B cell (primary cell): ENCODE data around the gene KATNB1. TPM values are rescaled to one million over a fixed set of nuclear protein-coding genes. Genes with fewer than 3 reads are reported as not detected.
"Not testable (repeated sequence)": the region's sequence is repeated elsewhere in the genome, so short reads cannot be mapped to it uniquely, and the experiment has no call there.

Source experiments
- ATAC-seq: fragments of 200-7000 bp; cut with Tn5 transposase; one replicate; pipeline ENCODE4 v1.10.0; 2021; ENCODE audit warnings: low read depth, mild to moderate bottlenecking, moderate number of reproducible peaks, moderate library complexity
- CTCF ChIA-PET: fragments of 350-600 bp; sonication (Branson Sonifier 250); formaldehyde crosslinking; loops from one replicate; lab custom pipeline; 2021; ENCODE audit warnings: antibody characterized with exemption, inconsistent platforms; lab: Charles Lee
- POLR2A ChIA-PET: fragments of 350-600 bp; sonication (Branson Sonifier 250); formaldehyde crosslinking; loops from one replicate; lab custom pipeline; 2021; ENCODE audit warnings: antibody characterized with exemption; lab: Charles Lee
- DNase-seq: peaks from one replicate; pipeline ENCODE4 v3.0.0; 2013
- H2AFZ ChIP-seq: 2 replicates; pipeline ENCODE4 v1.6.1; 2012; ENCODE audit warnings: mild to moderate bottlenecking, low read depth, low read length; ENCODE audit not compliant: insufficient read depth, poor library complexity, severe bottlenecking
- H3K27ac ChIP-seq, 2 donors: 1 replicate in 1 of 2; 2 replicates in 1 of 2; pipeline ENCODE4 v1.5.1; 2012 to 2013; ENCODE audit warnings: low read length in 2 of 2, mild to moderate bottlenecking in 2 of 2, moderate library complexity in 1 of 2
- H3K27me3 ChIP-seq, 4 experiments: fragments of 200-600 bp in 1 of 4; sonication (generic) in 1 of 4; replicated peaks in 1 of 4; 1 replicate in 2 of 4; 2 replicates in 2 of 4; pipeline versions ENCODE4 v1.6.1 to v1.7.0; 2013 to 2016; ENCODE audit warnings: low read length in 3 of 4, mild to moderate bottlenecking in 2 of 4, mixed read lengths in 1 of 4, moderate library complexity in 1 of 4; ENCODE audit not compliant: insufficient read depth in 4 of 4, control insufficient read depth in 3 of 4; ENCODE audit errors: control extremely low read depth in 1 of 4
- H3K36me3 ChIP-seq, 2 experiments: replicated peaks in 1 of 2; 1 replicate in 1 of 2; 2 replicates in 1 of 2; pipeline versions ENCODE4 v1.6.1 to v1.7.1; 2013; ENCODE audit warnings: low read length in 1 of 2; ENCODE audit not compliant: insufficient read depth in 2 of 2, control insufficient read depth in 1 of 2; ENCODE audit errors: control extremely low read depth in 1 of 2, extremely low read depth in 1 of 2
- H3K4me1 ChIP-seq, 2 donors: fragments of 200-600 bp in 1 of 2; sonication (generic) in 1 of 2; 1 replicate in 1 of 2; 2 replicates in 1 of 2; pipeline versions ENCODE4 v1.5.1 to v1.6.1; 2013 to 2017; ENCODE audit warnings: low read length in 2 of 2; ENCODE audit not compliant: control insufficient read depth in 2 of 2, insufficient read depth in 2 of 2
- H3K4me2 ChIP-seq: replicated peaks from 2 replicates; pipeline ENCODE3; 2012; ENCODE audit warnings: mild to moderate bottlenecking, low read depth, low read length; ENCODE audit not compliant: poor library complexity, severe bottlenecking
- H3K4me3 ChIP-seq, 5 experiments: fragments of 200-600 bp in 1 of 5; sonication (generic) in 1 of 5; 1 replicate in 3 of 5; 2 replicates in 2 of 5; pipeline versions ENCODE4 v1.5.1 to v1.7.0; 2011 to 2016; ENCODE audit warnings: low read length in 4 of 5, mild to moderate bottlenecking in 4 of 5, low read depth in 2 of 5, control low read depth in 1 of 5, moderate library complexity in 1 of 5; ENCODE audit not compliant: insufficient read depth in 1 of 5; ENCODE audit errors: control extremely low read depth in 1 of 5, extremely low read depth in 1 of 5
- H3K79me2 ChIP-seq: fragments of 200-600 bp; sonication (generic); one replicate; pipeline ENCODE4 v1.6.0; 2016; ENCODE audit warnings: low read length; ENCODE audit not compliant: control insufficient read depth, insufficient read depth
- H3K9ac ChIP-seq: fragments of 200-600 bp; sonication (generic); 2 replicates; pipeline ENCODE4 v1.6.1; 2017; ENCODE audit warnings: mild to moderate bottlenecking, low read length, moderate library complexity
- H3K9me3 ChIP-seq, 3 donors: one replicate each; pipeline versions ENCODE4 v1.6.1 to v1.7.1; 2013; ENCODE audit warnings: low read length in 2 of 3; ENCODE audit not compliant: control insufficient read depth in 2 of 3, insufficient read depth in 1 of 3; ENCODE audit errors: control extremely low read depth in 1 of 3
- H4K20me1 ChIP-seq: 2 replicates; pipeline ENCODE4 v1.6.0; 2012; ENCODE audit warnings: mild to moderate bottlenecking, low read length; ENCODE audit not compliant: insufficient read depth, control insufficient read depth, poor library complexity, severe bottlenecking
- H3K27ac Mint-ChIP-seq: one replicate; pipeline ENCODE4 v1.8.0; 2021; ENCODE audit warnings: mixed read lengths
- H3K27me3 Mint-ChIP-seq: one replicate; pipeline ENCODE4 v1.8.0; 2021; ENCODE audit warnings: mixed read lengths
- H3K4me1 Mint-ChIP-seq: one replicate; pipeline ENCODE4 v1.8.0; 2021; ENCODE audit warnings: mixed read lengths
- H3K4me3 Mint-ChIP-seq: one replicate; pipeline ENCODE4 v1.8.0; 2021; ENCODE audit warnings: mixed read lengths
- H3K9me3 Mint-ChIP-seq: one replicate; pipeline ENCODE4 v1.8.0; 2022; ENCODE audit warnings: mixed read lengths; ENCODE audit not compliant: insufficient read depth
- EZH2 ChIP-seq: IDR thresholded peaks from 2 replicates; pipeline ENCODE4 v1.6.1; 2012; ENCODE audit warnings: borderline replicate concordance, low read depth, mild to moderate bottlenecking, moderate library complexity, low read length; ENCODE audit not compliant: insufficient read depth, poor library complexity, severe bottlenecking
- WGBS: methylation state at CpG from one replicate; pipeline ENCODE4 v1.1.5; 2013; ENCODE audit warnings: missing lambda C conversion rate; ENCODE audit not compliant: insufficient coverage; 5-methylcytosine and 5-hydroxymethylcytosine counted together
- intact Hi-C: fragments of 100-400 bp; cut with micrococcal nuclease; formaldehyde crosslinking; loops from one replicate; pipeline ENCODE4 v1.10.0; 2022
- polyA plus RNA-seq: library from polyadenylated mRNA; depleted of rRNA; stranded (reverse); fragments of >200 nt; gene quantifications from 2 replicates; pipeline ENCODE4 v1.2.3, GENCODE V29; 2012
- total RNA-seq, 2 donors: library from RNA; stranded (reverse); fragments of 120-200 nt in 1 of 2; gene quantifications; 1 replicate in 1 of 2; 2 replicates in 1 of 2; pipeline versions ENCODE4 v1.2.3 to v1.2.4, GENCODE V29; 2013 to 2022
- TF ChIP-seq, protein P1 (sequence below): fragments of 200-600 bp; IDR thresholded peaks from one replicate; pipeline ENCODE4 v1.8.0; 2022; ENCODE audit warnings: antibody characterized with exemption, mild to moderate bottlenecking

The KATNB1 gene
- total and polyA plus RNA-seq, 2 donors (not counting 1 experiment from before 2014, with no cell fraction given): 20.3 to 29.0 TPM

DNA sequence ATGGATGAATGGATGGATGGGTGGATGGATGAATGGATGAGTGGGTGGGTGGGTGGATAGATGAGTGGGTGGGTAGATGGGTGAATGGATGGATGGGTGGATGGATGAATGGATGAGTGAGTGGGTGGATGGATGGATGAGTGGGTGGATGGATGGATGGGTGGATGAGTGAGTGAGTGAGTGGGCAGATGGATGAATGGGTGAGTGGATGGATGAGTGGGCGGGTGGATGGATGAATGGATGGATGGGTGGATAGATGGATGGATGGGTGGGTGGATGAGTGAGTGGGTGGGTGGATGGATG, 6.4 kb upstream of the KATNB1 start:
- H3K27ac Mint-ChIP-seq: no peak overlapping the region
- 100% methylated on average over 1 of the region's 1 CpG for WGBS
- H3K4me3 ChIP-seq: no peak overlapping the region
- H3K36me3 ChIP-seq: no peaks in the 10 kb centered on the region
- H3K4me1 ChIP-seq: peaks cover 0 to 8% of the 10 kb centered on the region in 2 donors
- H3K27me3 Mint-ChIP-seq: no peaks in the 10 kb centered on the region
- no peaks in the 10 kb centered on the region for H4K20me1 ChIP-seq
- CTCF ChIA-PET: no interaction called here
- no peak overlapping the region for H3K4me2 ChIP-seq
- H3K79me2 ChIP-seq: no peaks in the 10 kb centered on the region
- no peaks in the 10 kb centered on the region for H3K9me3 Mint-ChIP-seq
- TF ChIP-seq EZH2: no peak
- TF ChIP-seq, protein P1, sequence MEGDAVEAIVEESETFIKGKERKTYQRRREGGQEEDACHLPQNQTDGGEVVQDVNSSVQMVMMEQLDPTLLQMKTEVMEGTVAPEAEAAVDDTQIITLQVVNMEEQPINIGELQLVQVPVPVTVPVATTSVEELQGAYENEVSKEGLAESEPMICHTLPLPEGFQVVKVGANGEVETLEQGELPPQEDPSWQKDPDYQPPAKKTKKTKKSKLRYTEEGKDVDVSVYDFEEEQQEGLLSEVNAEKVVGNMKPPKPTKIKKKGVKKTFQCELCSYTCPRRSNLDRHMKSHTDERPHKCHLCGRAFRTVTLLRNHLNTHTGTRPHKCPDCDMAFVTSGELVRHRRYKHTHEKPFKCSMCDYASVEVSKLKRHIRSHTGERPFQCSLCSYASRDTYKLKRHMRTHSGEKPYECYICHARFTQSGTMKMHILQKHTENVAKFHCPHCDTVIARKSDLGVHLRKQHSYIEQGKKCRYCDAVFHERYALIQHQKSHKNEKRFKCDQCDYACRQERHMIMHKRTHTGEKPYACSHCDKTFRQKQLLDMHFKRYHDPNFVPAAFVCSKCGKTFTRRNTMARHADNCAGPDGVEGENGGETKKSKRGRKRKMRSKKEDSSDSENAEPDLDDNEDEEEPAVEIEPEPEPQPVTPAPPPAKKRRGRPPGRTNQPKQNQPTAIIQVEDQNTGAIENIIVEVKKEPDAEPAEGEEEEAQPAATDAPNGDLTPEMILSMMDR: no peak
- ATAC-seq (no peak), DNase-seq (no peak)
- intact Hi-C loops: loop anchor here (10.0 kb wide), 1 partner anchor 154 kb away; no protein-coding TSS in a partner anchor
- H3K9ac ChIP-seq: no peak overlapping the region
- peaks cover 0 to 4% (median 0%) of the 10 kb centered on the region in 3 donors for H3K9me3 ChIP-seq
- POLR2A ChIA-PET: no interaction called here
- H3K4me1 Mint-ChIP-seq: peaks cover 9% of the 10 kb centered on the region
- H2AFZ ChIP-seq: no peak overlapping the region
- H3K27me3 ChIP-seq: no peaks in the 10 kb centered on the region
- H3K4me3 Mint-ChIP-seq: no peak overlapping the region
- H3K27ac ChIP-seq: no peak overlapping the region

GRCh38 chr16:57729852-57730251, 5.7 kb upstream of the KATNB1 start:
- WGBS: 94% methylated on average over 6 of the region's 6 CpGs

More at GRCh38 chr16:57729852-57730251, 5.7 kb upstream of the KATNB1 start:
- CTCF ChIA-PET, H3K36me3 ChIP-seq, H3K27ac ChIP-seq, DNase-seq, H3K9ac ChIP-seq, H3K4me3 Mint-ChIP-seq, H3K4me2 ChIP-seq, H2AFZ ChIP-seq, H3K4me3 ChIP-seq, POLR2A ChIA-PET, H3K9me3 ChIP-seq, H3K27me3 Mint-ChIP-seq, H3K9me3 Mint-ChIP-seq, H3K27me3 ChIP-seq, H3K79me2 ChIP-seq, H3K27ac Mint-ChIP-seq, ATAC-seq, H4K20me1 ChIP-seq: not testable (repeated sequence)
- intact Hi-C loops: loop anchor here (10.0 kb wide), 1 partner anchor 155 kb away; no protein-coding TSS in a partner anchor
- H3K4me1 ChIP-seq: peaks cover 5 to 14% of the 10 kb centered on the region in 2 donors
- peaks cover 13% of the 10 kb centered on the region for H3K4me1 Mint-ChIP-seq
